Hematopoietic multipotent progenitor cell treated with erythropoietin and hydrocortisone succinate and interleukin-3 and kit ligand, for 17 days (in vitro differentiated cells): Measurements from ENCODE around the gene ALDH8A1.
"Not testable (repeated sequence)": the region's sequence is repeated elsewhere in the genome, so short reads cannot be mapped to it uniquely, and the experiment has no call there.

Experiments
- DNase-seq: peaks from one replicate; pipeline ENCODE4 v3.0.0-alpha.2; 2015; ENCODE audit warnings: low spot score

The ALDH8A1 gene

GRCh38 chr6:134909701-134910592, 40.0 kb downstream of the ALDH8A1 start:
- DNase-seq = no peak

- no peak for DNase-seq
These were observed 40.9 kb downstream of the ALDH8A1 start for GRCh38 chr6:134908906-134909516.

- DNase-seq = not testable (repeated sequence)
These were observed 45.2 kb downstream of the ALDH8A1 start for GRCh38 chr6:134904731-134905130.

GRCh38 chr6:134903448-134903847, 46.5 kb downstream of the ALDH8A1 start:
- no peak for DNase-seq

- no peak for DNase-seq
These were observed 47.0 kb downstream of the ALDH8A1 start for GRCh38 chr6:134902936-134903335.

- DNase-seq = no peak
These were observed 47.6 kb downstream of the ALDH8A1 start for GRCh38 chr6:134902074-134902861.

- no peak for DNase-seq
These were observed 51.3 kb downstream of the ALDH8A1 start for GRCh38 chr6:134898575-134898974.

GRCh38 chr6:134898166-134898565, 51.7 kb downstream of the ALDH8A1 start:
- DNase-seq = not testable (repeated sequence)

GRCh38 chr6:134896910-134897309, 53.0 kb downstream of the ALDH8A1 start:
- DNase-seq = no peak

- DNase-seq = no peak
These were observed 55.1 kb downstream of the ALDH8A1 start for GRCh38 chr6:134894800-134895199.

GRCh38 chr6:134892362-134892761, 57.5 kb downstream of the ALDH8A1 start:
- no peak for DNase-seq

- DNase-seq = no peak
These were observed 58.3 kb downstream of the ALDH8A1 start for GRCh38 chr6:134891633-134892032.

- no peak for DNase-seq
These were observed 61.6 kb downstream of the ALDH8A1 start for GRCh38 chr6:134888316-134888715.

- no peak for DNase-seq
These were observed 65.1 kb downstream of the ALDH8A1 start for GRCh38 chr6:134884752-134885151.

GRCh38 chr6:134883314-134883713, 66.6 kb downstream of the ALDH8A1 start:
- DNase-seq = no peak

GRCh38 chr6:134882426-134883038, 67.4 kb downstream of the ALDH8A1 start:
- peak; percentile 48 for DNase-seq

- DNase-seq = no peak
These were observed 69.3 kb downstream of the ALDH8A1 start for GRCh38 chr6:134880487-134881190.

- no peak for DNase-seq
These were observed 71.8 kb downstream of the ALDH8A1 start for GRCh38 chr6:134878136-134878535.

GRCh38 chr6:134875367-134875766, 74.5 kb downstream of the ALDH8A1 start:
- no peak for DNase-seq

GRCh38 chr6:134873500-134874388, 76.2 kb downstream of the ALDH8A1 start:
- no peak for DNase-seq
